ENCODE results near the gene PTCRA. TPM values are rescaled to one million over a fixed set of nuclear protein-coding genes. Genes with fewer than 3 reads are reported as not detected.

The PTCRA gene
- total and polyA plus RNA-seq, 2 of the 4 experiments (the other 2 are of a cell fraction): not detected

GRCh38 chr6:42925248-42925857 is 9.5 kb downstream of the PTCRA start:
- Histone ChIP-seq H4K91ac (ENCODE audit: insufficient read depth, low read depth, low read length) (no peak overlapping the region), H3K36me3 (ENCODE audit: control insufficient read depth, insufficient read depth, low read length) (no peaks in the 10 kb centered on the region), H3K9ac (ENCODE audit: low read depth, low read length) (no peak overlapping the region), H2AFZ (replicated peaks; ENCODE audit: low read length, poor library complexity) (peak overlapping the region; percentile 58), H4K20me1 (ENCODE audit: insufficient read depth, low read length) (peaks cover 3% of the 10 kb centered on the region; the same call in 1 of the 2 replicates), H3K4me1 (ENCODE audit: control insufficient read depth, insufficient read depth, low read length) (peaks cover 2% of the 10 kb centered on the region), H3K56ac (ENCODE audit: extremely low read depth, insufficient read depth, low read length) (no peak overlapping the region), H3K4me3 (ENCODE audit: insufficient read depth, low read depth, low read length) (no peak overlapping the region), H2BK15ac (ENCODE audit: low read depth, low read length) (no peak overlapping the region), H3K27ac (ENCODE audit: insufficient read depth, low read length) (no peak overlapping the region), H4K5ac (ENCODE audit: low read depth, low read length) (no peak overlapping the region), H2BK20ac (ENCODE audit: low read depth, low read length) (no peak overlapping the region), H3K9me3 (ENCODE audit: control insufficient read depth, insufficient read depth, low read length) (no peaks in the 10 kb centered on the region), H3K27me3 (ENCODE audit: control insufficient read depth, insufficient read depth, low read length) (no peaks in the 10 kb centered on the region), H2AK9ac (replicated peaks; ENCODE audit: low read depth, low read length, poor library complexity) (peak overlapping the region; percentile 7), H3K18ac (ENCODE audit: low read depth, low read length) (no peak overlapping the region), H2AK5ac (ENCODE audit: low read depth, low read length) (no peak overlapping the region), H3K4me2 (ENCODE audit: low read depth, low read length) (no peak overlapping the region), H3K79me1 (ENCODE audit: low read depth in 1 of 2, low read length in 2 of 2) (peaks cover under 1 to 2% of the 10 kb centered on the region in 2 experiments; a peak in 3 of 4 replicates), H3K23ac (ENCODE audit: low read depth, low read length) (no peak overlapping the region; the same call in 1 of the 2 replicates), H2BK5ac (ENCODE audit: low read depth, low read length, poor library complexity, severe bottlenecking) (no peak overlapping the region), H3K4ac (ENCODE audit: low read depth, low read length) (no peak overlapping the region), H3K14ac (replicated peaks; ENCODE audit: low read depth, low read length) (no peak overlapping the region), H2BK120ac (ENCODE audit: low read depth, low read length) (no peak overlapping the region), H3K9me1 (ENCODE audit: insufficient read depth, low read length) (no peaks in the 10 kb centered on the region), H4K8ac (ENCODE audit: low read depth in 2 of 2, low read length in 2 of 2) (no peak overlapping the region)
- WGBS, 2 experiments (ENCODE audit: extremely low coverage in 2 of 2, insufficient read length in 1 of 2): no CpG with 5 or more reads among the region's 23 CpGs
- BruUV-seq (replicated peaks): no TSS peak
- ChIA-PET POLR2A (ENCODE audit: unreplicated experiment) (no interaction called here), CTCF (no interaction called here)
- intact Hi-C loops (cut with micrococcal nuclease) (no loop called here), in situ Hi-C loops (cut with MboI; ENCODE audit: low sequenced_read_pairs) (no loop called here), dilution Hi-C loops (cut with HindIII; ENCODE audit: low sequenced_read_pairs, unreplicated experiment) (no loop called here)
- no peak for DNase-seq
- ATAC-seq (ENCODE audit: low read depth): no peak
- TF ChIP-seq MAFK (IDR thresholded peaks at IDR 0.05; ENCODE audit: low read depth, low read length) (no peak), ELK1 (IDR thresholded peaks at IDR 0.05; ENCODE audit: borderline replicate concordance, low read depth, low read length) (no peak), FOS (IDR thresholded peaks at IDR 0.05; ENCODE audit: low read depth, low read length) (no peak), MAZ (IDR thresholded peaks at IDR 0.05; ENCODE audit: borderline replicate concordance, low read depth, low read length) (no peak), CTCF (conservative IDR thresholded peaks at IDR 0.05; ENCODE audit: low read depth, low read length) (no peak), RAD21 (IDR thresholded peaks at IDR 0.05; ENCODE audit: low read length) (no peak), POLR2A (IDR thresholded peaks at IDR 0.05; ENCODE audit: low read depth, low read length) (no peak), CEBPB (IDR thresholded peaks at IDR 0.05; ENCODE audit: low read depth, low read length) (no peak), MXI1 (IDR thresholded peaks at IDR 0.05; ENCODE audit: borderline replicate concordance, low read depth, low read length) (no peak)
